ENCODE results near the gene TRAK1.

DNA sequence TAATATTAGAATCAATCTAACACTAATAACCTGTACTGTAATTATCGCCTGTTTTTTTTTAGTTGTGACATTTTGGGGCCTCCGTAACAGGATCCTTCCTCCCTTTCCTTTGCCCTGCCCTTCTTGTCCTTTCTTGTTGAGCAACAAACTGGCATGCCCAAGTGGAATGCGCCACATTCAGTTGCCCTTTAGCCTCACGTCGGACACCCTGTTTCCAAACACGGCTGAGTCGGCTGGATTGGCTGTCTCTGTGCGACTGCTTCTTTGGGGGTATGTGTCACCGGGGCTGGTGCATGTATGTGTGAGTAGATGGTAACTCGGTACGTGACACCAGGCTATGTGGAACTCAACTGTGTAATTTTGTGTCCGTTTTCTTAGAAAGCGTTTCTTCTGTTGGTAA is 24.1 kb downstream of the TRAK1 start:
- TF ChIP-seq CTCF (conservative IDR thresholded peaks at IDR 0.05) (no peak), EZH2 (IDR thresholded peaks at IDR 0.05; ENCODE audit: low read depth) (no peak)
